Neural cell (in vitro differentiated cells): ENCODE results near the gene PTRH2. TPM values are rescaled to one million over a fixed set of nuclear protein-coding genes. Genes with fewer than 3 reads are reported as not detected.

Experiments used
- H2AFZ ChIP-seq: fragments of 200-600, 300-800 bp; sonication (generic), shearing (Covaris generic); 2 replicates; pipeline ENCODE4 v1.6.0; 2014; ENCODE audit warnings: low read depth, mild to moderate bottlenecking, antibody characterized with exemption, low read length, moderate library complexity
- H3F3A ChIP-seq: fragments of 200-600 bp; shearing (Covaris generic); 2 replicates; pipeline ENCODE4 v1.6.1; 2016; ENCODE audit warnings: mild to moderate bottlenecking, moderate library complexity, mixed read lengths, antibody characterized with exemption, low read length; ENCODE audit not compliant: insufficient read depth, poor library complexity, severe bottlenecking
- H3K27ac ChIP-seq: fragments of 200-600, 300-800 bp; sonication (generic), shearing (Covaris generic); 2 replicates; pipeline ENCODE4 v1.5.1; 2014; ENCODE audit warnings: mild to moderate bottlenecking, low read length, moderate library complexity
- H3K27me3 ChIP-seq: fragments of 300-800, 200-600 bp; sonication (generic), shearing (Covaris generic); 2 replicates; pipeline ENCODE4 v1.6.0; 2014; ENCODE audit warnings: mild to moderate bottlenecking, low read depth, low read length, moderate library complexity; ENCODE audit not compliant: insufficient read depth
- H3K36me3 ChIP-seq: fragments of 300-800, 200-600 bp; sonication (generic), shearing (Covaris generic); 2 replicates; pipeline ENCODE4 v1.5.1; 2014; ENCODE audit warnings: mild to moderate bottlenecking, antibody characterized with exemption, low read length, moderate library complexity; ENCODE audit not compliant: insufficient read depth
- H3K4me2 ChIP-seq: fragments of 300-800, 200-600 bp; sonication (generic), shearing (Covaris generic); 2 replicates; pipeline ENCODE4 v1.6.0; 2014; ENCODE audit warnings: mild to moderate bottlenecking, low read length
- H3K4me3 ChIP-seq: fragments of 300-800, 200-600 bp; sonication (generic), shearing (Covaris generic); 2 replicates; pipeline ENCODE4 v1.5.1; 2014; ENCODE audit warnings: mild to moderate bottlenecking, low read length, moderate library complexity
- H3K79me2 ChIP-seq: fragments of 200-600 bp; shearing (Covaris generic); replicated peaks from 2 replicates; pipeline ENCODE4 v1.6.0; 2014; ENCODE audit warnings: mild to moderate bottlenecking, low read length, moderate library complexity; ENCODE audit not compliant: insufficient read depth
- H3K9ac ChIP-seq: fragments of 300-800, 200-600 bp; sonication (generic), shearing (Covaris generic); 2 replicates; pipeline ENCODE4 v1.6.1; 2016; ENCODE audit warnings: mild to moderate bottlenecking, low read length, mixed read lengths
- H3K9me2 ChIP-seq: fragments of 200-600 bp; shearing (Covaris generic); 2 replicates; pipeline ENCODE4 v1.6.1; 2016; ENCODE audit warnings: mild to moderate bottlenecking, low read length, mixed read lengths; ENCODE audit not compliant: insufficient read depth
- H3K9me3 ChIP-seq: fragments of 200-600, 300-800 bp; sonication (generic), shearing (Covaris generic); 2 replicates; pipeline ENCODE4 v1.6.1; 2016; ENCODE audit warnings: mild to moderate bottlenecking, mixed run types, low read length, moderate library complexity, mixed read lengths
- H4K20me1 ChIP-seq: fragments of 200-600 bp; shearing (Covaris generic); 2 replicates; pipeline ENCODE4 v1.6.1; 2016; ENCODE audit warnings: mild to moderate bottlenecking, mixed run types; ENCODE audit not compliant: insufficient read depth
- EP300 ChIP-seq: fragments of 450-650 bp; conservative IDR thresholded peaks from 2 replicates; pipeline ENCODE4 v1.6.1; 2014; ENCODE audit warnings: antibody characterized with exemption, mild to moderate bottlenecking, moderate library complexity; ENCODE audit not compliant: poor library complexity, severe bottlenecking
- EZH2 ChIP-seq: fragments of 200-600, 300-800 bp; shearing (Covaris generic), sonication (generic); IDR thresholded peaks from 2 replicates; pipeline ENCODE4 v1.6.1; 2014; ENCODE audit warnings: antibody characterized with exemption, low read length, borderline replicate concordance, mild to moderate bottlenecking; ENCODE audit not compliant: insufficient read depth, poor library complexity, severe bottlenecking
- MXI1 ChIP-seq: fragments of 450-650 bp; conservative IDR thresholded peaks from 2 replicates; pipeline ENCODE4 v1.6.1; 2014; ENCODE audit warnings: antibody characterized with exemption, mild to moderate bottlenecking; ENCODE audit not compliant: poor library complexity, severe bottlenecking
- POLR2AphosphoS5 ChIP-seq: IDR thresholded peaks from 2 replicates; pipeline ENCODE4 v1.6.1; 2012
- RAD21 ChIP-seq: fragments of 450-650 bp; conservative IDR thresholded peaks from 2 replicates; pipeline ENCODE4 v1.6.1; 2014; ENCODE audit warnings: antibody characterized with exemption, mild to moderate bottlenecking, moderate library complexity
- SMC3 ChIP-seq: fragments of 450-650 bp; conservative IDR thresholded peaks from 2 replicates; pipeline ENCODE4 v1.6.1; 2014; ENCODE audit warnings: antibody characterized with exemption, mild to moderate bottlenecking, moderate library complexity; ENCODE audit not compliant: poor library complexity
- TAF1 ChIP-seq: IDR thresholded peaks from 2 replicates; pipeline ENCODE4 v1.6.1; 2012; ENCODE audit warnings: low read depth
- polyA plus RNA-seq: library from polyadenylated mRNA; depleted of rRNA; stranded (reverse); fragments of >200 nt; gene quantifications from 2 replicates; pipeline ENCODE4 v1.2.3, GENCODE V29; 2014
- TF ChIP-seq, protein P1 (sequence below): IDR thresholded peaks from 2 replicates; pipeline ENCODE4 v1.6.1; 2012; ENCODE audit warnings: borderline replicate concordance
- TF ChIP-seq, protein P2 (sequence below): fragments of 450-650 bp; IDR thresholded peaks from 2 replicates; pipeline ENCODE4 v1.5.1; 2014; ENCODE audit warnings: antibody characterized with exemption, mild to moderate bottlenecking, moderate library complexity; ENCODE audit not compliant: poor library complexity, severe bottlenecking

Gene PTRH2
- polyA plus RNA-seq, 1 donor from 2014 or later: 11.7 TPM

DNA sequence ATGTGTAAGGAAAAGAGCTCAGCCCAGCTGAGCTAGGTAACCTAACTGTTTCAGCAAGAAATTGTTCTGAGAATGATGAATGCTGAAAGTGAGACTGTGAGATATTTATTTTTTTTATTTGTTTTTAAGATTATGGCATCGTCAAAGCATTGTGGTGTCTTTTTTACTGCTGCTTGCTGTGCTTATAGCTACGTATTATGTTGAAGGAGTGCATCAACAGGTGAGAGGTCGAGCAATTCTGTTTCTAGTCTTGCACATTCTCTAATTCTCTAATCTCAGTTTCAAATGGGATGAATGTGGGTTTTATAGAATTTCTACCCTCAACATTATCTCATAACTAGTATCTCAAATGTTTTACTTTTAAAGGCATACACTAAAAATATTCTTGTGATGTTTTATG lies 30.1 kb upstream of the PTRH2 start:
- no peak overlapping the region for H2AFZ ChIP-seq
- H3K4me2 ChIP-seq: no peak overlapping the region
- no peaks in the 10 kb centered on the region for H3K9me3 ChIP-seq
- TF ChIP-seq, protein P1, sequence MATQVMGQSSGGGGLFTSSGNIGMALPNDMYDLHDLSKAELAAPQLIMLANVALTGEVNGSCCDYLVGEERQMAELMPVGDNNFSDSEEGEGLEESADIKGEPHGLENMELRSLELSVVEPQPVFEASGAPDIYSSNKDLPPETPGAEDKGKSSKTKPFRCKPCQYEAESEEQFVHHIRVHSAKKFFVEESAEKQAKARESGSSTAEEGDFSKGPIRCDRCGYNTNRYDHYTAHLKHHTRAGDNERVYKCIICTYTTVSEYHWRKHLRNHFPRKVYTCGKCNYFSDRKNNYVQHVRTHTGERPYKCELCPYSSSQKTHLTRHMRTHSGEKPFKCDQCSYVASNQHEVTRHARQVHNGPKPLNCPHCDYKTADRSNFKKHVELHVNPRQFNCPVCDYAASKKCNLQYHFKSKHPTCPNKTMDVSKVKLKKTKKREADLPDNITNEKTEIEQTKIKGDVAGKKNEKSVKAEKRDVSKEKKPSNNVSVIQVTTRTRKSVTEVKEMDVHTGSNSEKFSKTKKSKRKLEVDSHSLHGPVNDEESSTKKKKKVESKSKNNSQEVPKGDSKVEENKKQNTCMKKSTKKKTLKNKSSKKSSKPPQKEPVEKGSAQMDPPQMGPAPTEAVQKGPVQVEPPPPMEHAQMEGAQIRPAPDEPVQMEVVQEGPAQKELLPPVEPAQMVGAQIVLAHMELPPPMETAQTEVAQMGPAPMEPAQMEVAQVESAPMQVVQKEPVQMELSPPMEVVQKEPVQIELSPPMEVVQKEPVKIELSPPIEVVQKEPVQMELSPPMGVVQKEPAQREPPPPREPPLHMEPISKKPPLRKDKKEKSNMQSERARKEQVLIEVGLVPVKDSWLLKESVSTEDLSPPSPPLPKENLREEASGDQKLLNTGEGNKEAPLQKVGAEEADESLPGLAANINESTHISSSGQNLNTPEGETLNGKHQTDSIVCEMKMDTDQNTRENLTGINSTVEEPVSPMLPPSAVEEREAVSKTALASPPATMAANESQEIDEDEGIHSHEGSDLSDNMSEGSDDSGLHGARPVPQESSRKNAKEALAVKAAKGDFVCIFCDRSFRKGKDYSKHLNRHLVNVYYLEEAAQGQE: no peak
- no peak for TF ChIP-seq RAD21
- TF ChIP-seq MXI1: no peak
- TF ChIP-seq EZH2: no peak
- no peak for TF ChIP-seq SMC3
- TF ChIP-seq TAF1: no peak
- TF ChIP-seq, protein P2, sequence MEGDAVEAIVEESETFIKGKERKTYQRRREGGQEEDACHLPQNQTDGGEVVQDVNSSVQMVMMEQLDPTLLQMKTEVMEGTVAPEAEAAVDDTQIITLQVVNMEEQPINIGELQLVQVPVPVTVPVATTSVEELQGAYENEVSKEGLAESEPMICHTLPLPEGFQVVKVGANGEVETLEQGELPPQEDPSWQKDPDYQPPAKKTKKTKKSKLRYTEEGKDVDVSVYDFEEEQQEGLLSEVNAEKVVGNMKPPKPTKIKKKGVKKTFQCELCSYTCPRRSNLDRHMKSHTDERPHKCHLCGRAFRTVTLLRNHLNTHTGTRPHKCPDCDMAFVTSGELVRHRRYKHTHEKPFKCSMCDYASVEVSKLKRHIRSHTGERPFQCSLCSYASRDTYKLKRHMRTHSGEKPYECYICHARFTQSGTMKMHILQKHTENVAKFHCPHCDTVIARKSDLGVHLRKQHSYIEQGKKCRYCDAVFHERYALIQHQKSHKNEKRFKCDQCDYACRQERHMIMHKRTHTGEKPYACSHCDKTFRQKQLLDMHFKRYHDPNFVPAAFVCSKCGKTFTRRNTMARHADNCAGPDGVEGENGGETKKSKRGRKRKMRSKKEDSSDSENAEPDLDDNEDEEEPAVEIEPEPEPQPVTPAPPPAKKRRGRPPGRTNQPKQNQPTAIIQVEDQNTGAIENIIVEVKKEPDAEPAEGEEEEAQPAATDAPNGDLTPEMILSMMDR: no peak
- no peak for TF ChIP-seq POLR2AphosphoS5
- TF ChIP-seq EP300: no peak
- no peak overlapping the region for H3K27ac ChIP-seq
- H4K20me1 ChIP-seq: no peaks in the 10 kb centered on the region
- H3K36me3 ChIP-seq: no peaks in the 10 kb centered on the region
- H3K79me2 ChIP-seq: no peaks in the 10 kb centered on the region
- H3F3A ChIP-seq: no peaks in the 10 kb centered on the region
- no peaks in the 10 kb centered on the region for H3K27me3 ChIP-seq
- no peak overlapping the region for H3K9ac ChIP-seq
- H3K9me2 ChIP-seq: no peaks in the 10 kb centered on the region
- no peak overlapping the region for H3K4me3 ChIP-seq

DNA sequence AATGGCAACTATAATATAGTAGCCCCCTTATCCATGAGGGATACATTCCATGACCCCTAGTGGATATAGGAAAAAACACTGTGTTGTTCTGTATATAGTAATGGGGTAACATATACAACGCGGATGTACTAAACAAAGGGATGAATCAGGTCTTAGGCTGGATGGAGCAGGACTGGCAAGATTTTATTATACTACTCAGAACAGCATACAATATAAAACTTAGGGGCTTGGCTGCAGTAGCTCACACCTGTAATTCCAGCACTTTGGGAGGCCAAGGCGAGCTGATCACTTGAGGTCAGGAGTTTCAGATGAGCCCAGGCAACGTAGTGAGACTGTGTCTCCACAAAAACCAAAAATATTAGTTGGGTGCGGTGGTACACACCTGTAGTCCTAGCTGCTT lies 27.0 kb upstream of the PTRH2 start:
- no peak overlapping the region for H2AFZ ChIP-seq
- no peak for TF ChIP-seq SMC3
- no peak for TF ChIP-seq EZH2
- TF ChIP-seq, protein P2: no peak
- no peak for TF ChIP-seq TAF1
- no peak for TF ChIP-seq RAD21
- no peak for TF ChIP-seq POLR2AphosphoS5
- TF ChIP-seq MXI1: no peak
- no peak for TF ChIP-seq EP300
- TF ChIP-seq, protein P1: no peak
- no peaks in the 10 kb centered on the region for H4K20me1 ChIP-seq
- H3K36me3 ChIP-seq: no peaks in the 10 kb centered on the region
- H3K4me3 ChIP-seq: no peak overlapping the region
- H3K4me2 ChIP-seq: no peak overlapping the region
- no peak overlapping the region for H3K27ac ChIP-seq
- H3K9me3 ChIP-seq: no peaks in the 10 kb centered on the region
- no peaks in the 10 kb centered on the region for H3K79me2 ChIP-seq
- no peak overlapping the region for H3K9ac ChIP-seq
- no peaks in the 10 kb centered on the region for H3K9me2 ChIP-seq
- H3K27me3 ChIP-seq: no peaks in the 10 kb centered on the region
- H3F3A ChIP-seq: no peaks in the 10 kb centered on the region
